ENCODE measurements around the gene DCAF8. TPM values are rescaled to one million over a fixed set of nuclear protein-coding genes. Genes with fewer than 3 reads are reported as not detected.

Gene DCAF8
- total and polyA plus RNA-seq, 2 of the 4 experiments (the other 2 are of a cell fraction): 83.3 to 83.8 TPM

- Histone ChIP-seq H3K27me3 (ENCODE audit: control insufficient read depth, insufficient read depth, low read length) (no peaks in the 10 kb centered on the region), H2BK20ac (ENCODE audit: low read depth, low read length) (no peak overlapping the region), H4K8ac (ENCODE audit: low read depth in 2 of 2, low read length in 2 of 2) (no peak overlapping the region), H3K9me3 (ENCODE audit: control insufficient read depth, insufficient read depth, low read length) (no peaks in the 10 kb centered on the region), H2BK120ac (ENCODE audit: low read depth, low read length) (no peak overlapping the region), H2AFZ (replicated peaks; ENCODE audit: low read length, poor library complexity) (no peak overlapping the region), H3K36me3 (ENCODE audit: control insufficient read depth, insufficient read depth, low read length) (peaks cover 62% of the 10 kb centered on the region), H2AK5ac (ENCODE audit: low read depth, low read length) (no peak overlapping the region), H2AK9ac (replicated peaks; ENCODE audit: low read depth, low read length, poor library complexity) (no peak overlapping the region), H2BK15ac (ENCODE audit: low read depth, low read length) (no peak overlapping the region), H3K9me1 (ENCODE audit: insufficient read depth, low read length) (no peaks in the 10 kb centered on the region), H3K27ac (ENCODE audit: insufficient read depth, low read length) (no peak overlapping the region), H3K14ac (replicated peaks; ENCODE audit: low read depth, low read length) (no peak overlapping the region), H3K4ac (ENCODE audit: low read depth, low read length) (no peak overlapping the region), H4K5ac (ENCODE audit: low read depth, low read length) (no peak overlapping the region), H3K4me2 (ENCODE audit: low read depth, low read length) (no peak overlapping the region), H3K4me1 (ENCODE audit: control insufficient read depth, insufficient read depth, low read length) (no peaks in the 10 kb centered on the region), H3K79me1 (ENCODE audit: low read depth in 1 of 2, low read length in 2 of 2) (peaks cover 24 to 28% of the 10 kb centered on the region in 2 experiments), H3K9ac (ENCODE audit: low read depth, low read length) (no peak overlapping the region), H3K23ac (ENCODE audit: low read depth, low read length) (no peak overlapping the region), H3K18ac (ENCODE audit: low read depth, low read length) (no peak overlapping the region), H3K56ac (ENCODE audit: extremely low read depth, insufficient read depth, low read length) (no peak overlapping the region), H4K20me1 (ENCODE audit: insufficient read depth, low read length) (peaks cover 15% of the 10 kb centered on the region), H2BK5ac (ENCODE audit: low read depth, low read length, poor library complexity, severe bottlenecking) (no peak overlapping the region), H4K91ac (ENCODE audit: insufficient read depth, low read depth, low read length) (no peak overlapping the region), H3K4me3 (ENCODE audit: insufficient read depth, low read depth, low read length) (no peak overlapping the region)
- ChIA-PET POLR2A (ENCODE audit: unreplicated experiment) (no interaction called here), CTCF (interaction anchor here (1.3 kb wide), 1 partner anchor 16 kb away, joined by 5 read pairs; no protein-coding TSS in a partner anchor)
- no TSS peak for BruUV-seq (replicated peaks)
- WGBS, 2 experiments (ENCODE audit: extremely low coverage in 2 of 2, insufficient read length in 1 of 2): 62% methylated on average over 3 of the region's 13 CpGs; no CpG with 5 or more reads in 1 of the 2 experiments
- no peak for DNase-seq
- dilution Hi-C loops (cut with HindIII; ENCODE audit: low sequenced_read_pairs, unreplicated experiment) (no loop called here), intact Hi-C loops (cut with micrococcal nuclease) (no loop called here), in situ Hi-C loops (cut with MboI; ENCODE audit: low sequenced_read_pairs) (no loop called here)
- TF ChIP-seq FOS (IDR thresholded peaks at IDR 0.05; ENCODE audit: low read depth, low read length) (no peak), MAFK (IDR thresholded peaks at IDR 0.05; ENCODE audit: low read depth, low read length) (no peak), SMC3 (IDR thresholded peaks at IDR 0.05; ENCODE audit: low read depth, low read length) (no peak), ELK1 (IDR thresholded peaks at IDR 0.05; ENCODE audit: borderline replicate concordance, low read depth, low read length) (no peak), CTCF (conservative IDR thresholded peaks at IDR 0.05; ENCODE audit: low read depth, low read length) (no peak), CHD1 (IDR thresholded peaks at IDR 0.05; ENCODE audit: low read depth, low read length) (no peak), CEBPB (IDR thresholded peaks at IDR 0.05; ENCODE audit: low read depth, low read length) (no peak), BHLHE40 (IDR thresholded peaks at IDR 0.05; ENCODE audit: low read depth, low read length) (no peak), POLR2A (IDR thresholded peaks at IDR 0.05; ENCODE audit: low read depth, low read length) (no peak), MAZ (IDR thresholded peaks at IDR 0.05; ENCODE audit: borderline replicate concordance, low read depth, low read length) (no peak), RAD21 (IDR thresholded peaks at IDR 0.05; ENCODE audit: low read length) (no peak), NFE2L2 (IDR thresholded peaks at IDR 0.05; ENCODE audit: low read depth, low read length) (no peak), MXI1 (IDR thresholded peaks at IDR 0.05; ENCODE audit: borderline replicate concordance, low read depth, low read length) (no peak), RFX5 (IDR thresholded peaks at IDR 0.05; ENCODE audit: low read depth, low read length) (no peak), USF2 (IDR thresholded peaks at IDR 0.05; ENCODE audit: low read depth, low read length) (no peak), RCOR1 (IDR thresholded peaks at IDR 0.05; ENCODE audit: insufficient replicate concordance, low read length) (no peak)
- no peak for ATAC-seq (ENCODE audit: low read depth)
These were observed 44.9 kb upstream of the DCAF8 start for GRCh38 chr1:160307118-160307791.

All from IMR-90 (cell line).